BLaER1 treated with 17β-estradiol and CSF1 and Interleukin-3, amounts not matched to agents 10 nM and 100 nM (cell line): ENCODE results near the gene SH2D3C.

Experiments
- H3K27ac ChIP-seq, 11 experiments: shearing (Covaris generic); formaldehyde crosslinking; 2 replicates each; pipeline ENCODE4 v1.8.1; 2022
- H3K27me3 ChIP-seq, 11 experiments: shearing (Covaris generic); formaldehyde crosslinking; 2 replicates each; pipeline ENCODE4 v1.8.1; 2022
- H3K36me3 ChIP-seq, 11 experiments: shearing (Covaris generic); formaldehyde crosslinking; 2 replicates each; pipeline ENCODE4 v1.8.1; 2022
- H3K4me1 ChIP-seq, 10 experiments: shearing (Covaris generic); formaldehyde crosslinking; 2 replicates each; pipeline ENCODE4 v1.8.1; 2022
- H3K4me2 ChIP-seq, 11 experiments: shearing (Covaris generic); formaldehyde crosslinking; 2 replicates each; pipeline ENCODE4 v1.8.1; 2022
- H3K4me3 ChIP-seq, 10 experiments: shearing (Covaris generic); formaldehyde crosslinking; 2 replicates each; pipeline ENCODE4 v1.8.1; 2022
- H3K9ac ChIP-seq, 11 experiments: shearing (Covaris generic); formaldehyde crosslinking; 2 replicates each; pipeline ENCODE4 v1.8.1; 2022
- H3K9me3 ChIP-seq, 11 experiments: shearing (Covaris generic); formaldehyde crosslinking; replicated peaks in 1 of 11; 2 replicates each; pipeline ENCODE4 v1.8.1; 2022
- H4K20me1 ChIP-seq, 11 experiments: shearing (Covaris generic); formaldehyde crosslinking; 2 replicates each; pipeline ENCODE4 v1.8.1; 2022
- Cebpa-rat ChIP-seq, 11 experiments: shearing (Covaris generic); IDR thresholded peaks; 2 replicates each; pipeline ENCODE4 v1.8.1; 2022

Gene SH2D3C

DNA sequence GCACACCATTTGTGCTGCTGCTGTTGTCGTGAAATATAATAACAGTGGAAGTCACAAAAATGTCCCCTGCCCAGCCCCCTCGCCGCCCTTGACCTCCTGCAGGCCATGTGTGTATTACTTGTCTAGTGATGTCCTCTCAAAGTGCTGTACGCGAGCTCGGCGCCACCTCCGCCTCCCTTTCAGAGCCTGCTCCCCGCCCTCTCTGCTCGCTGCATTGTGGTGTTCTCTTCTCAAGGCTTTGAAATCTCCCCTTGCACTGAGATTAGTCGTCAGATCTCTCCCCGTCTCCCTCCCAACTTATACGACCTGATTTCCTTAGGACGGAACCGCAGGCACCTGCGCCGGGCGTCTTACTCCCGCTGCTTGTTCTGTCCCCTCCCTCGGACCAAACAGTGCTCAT, 86.4 kb downstream of the SH2D3C start:
- no peaks in the 10 kb centered on the region for H3K27me3 ChIP-seq
- H3K4me2 ChIP-seq: no peak overlapping the region
- H3K4me3 ChIP-seq: no peak overlapping the region
- H3K9ac ChIP-seq: no peak overlapping the region
- H3K9me3 ChIP-seq: peaks cover 0 to 14% (median 6%) of the 10 kb centered on the region in 11 experiments; a peak in 5 of 22 replicates
- peaks cover 18 to 79% (median 59%) of the 10 kb centered on the region in 11 experiments; a peak in 20 of 22 replicates for H3K36me3 ChIP-seq
- TF ChIP-seq Cebpa-rat (IDR thresholded peaks at IDR 0.05): no peak
- H3K4me1 ChIP-seq: no peaks in the 10 kb centered on the region
- no peaks in the 10 kb centered on the region; a peak in 1 of 22 replicates for H4K20me1 ChIP-seq
- H3K27ac ChIP-seq: no peak overlapping the region

DNA sequence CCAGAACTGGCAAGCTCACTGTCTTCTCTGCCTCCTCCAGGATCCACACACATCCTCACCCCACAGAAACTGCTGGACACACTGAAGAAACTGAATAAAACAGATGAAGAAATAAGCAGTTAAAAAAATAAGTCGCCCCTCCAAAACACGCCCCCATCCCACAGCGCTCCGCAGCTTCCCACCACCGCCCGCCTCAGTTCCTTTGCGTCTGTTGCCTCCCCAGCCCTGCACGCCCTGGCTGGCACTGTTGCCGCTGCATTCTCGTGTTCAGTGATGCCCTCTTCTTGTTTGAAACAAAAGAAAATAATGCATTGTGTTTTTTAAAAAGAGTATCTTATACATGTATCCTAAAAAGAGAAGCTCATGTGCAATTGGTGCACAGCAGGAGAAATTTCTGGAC, 87.7 kb downstream of the SH2D3C start:
- Histone ChIP-seq H3K4me2 (no peak overlapping the region), H3K27ac (no peak overlapping the region), H3K4me1 (no peaks in the 10 kb centered on the region), H3K4me3 (no peak overlapping the region), H4K20me1 (no peaks in the 10 kb centered on the region; a peak in 1 of 22 replicates), H3K9ac (no peak overlapping the region; a peak in 1 of 22 replicates), H3K9me3 (peaks cover 0 to 14% (median 6%) of the 10 kb centered on the region in 11 experiments; a peak in 5 of 22 replicates), H3K36me3 (peaks cover 18 to 91% (median 59%) of the 10 kb centered on the region in 11 experiments; a peak in 20 of 22 replicates), H3K27me3 (no peaks in the 10 kb centered on the region)
- no peak for TF ChIP-seq Cebpa-rat (IDR thresholded peaks at IDR 0.05)

DNA sequence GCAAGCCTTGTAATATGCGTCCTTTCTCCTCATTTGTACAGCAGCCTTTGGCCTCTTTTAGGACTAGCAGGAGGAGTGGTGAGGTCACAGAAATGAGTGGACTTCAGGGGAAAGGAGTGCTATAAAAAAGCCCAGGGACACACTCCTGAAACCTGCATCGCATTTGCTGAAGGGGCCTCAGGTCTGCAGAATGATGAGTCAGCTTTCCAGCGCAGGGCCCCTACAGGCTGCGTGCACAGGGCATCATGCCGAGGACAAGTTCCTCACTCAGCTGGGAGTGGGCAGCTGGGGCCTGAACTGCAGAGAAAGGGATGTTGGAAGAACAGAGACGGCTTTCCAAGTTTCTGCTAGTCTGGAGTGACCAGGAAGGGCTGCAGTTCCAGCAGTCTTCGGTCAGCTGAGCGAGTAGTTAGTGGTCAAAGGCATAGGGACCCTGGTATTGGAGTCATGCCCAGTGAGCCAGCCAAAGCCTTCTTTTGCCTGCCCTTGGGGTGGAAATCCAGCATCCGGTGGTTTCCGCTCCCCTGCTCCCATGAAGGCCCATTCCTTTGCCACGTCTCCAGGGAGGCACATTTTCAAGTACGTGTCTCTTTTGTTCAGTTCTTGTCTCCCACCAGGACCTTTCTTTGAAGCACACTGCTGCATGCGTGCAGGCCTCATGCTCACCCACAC, 89.0 kb downstream of the SH2D3C start:
- Histone ChIP-seq H3K27me3 (no peaks in the 10 kb centered on the region), H3K4me1 (no peaks in the 10 kb centered on the region), H3K9ac (no peak overlapping the region), H3K36me3 (peaks cover 15 to 90% (median 55%) of the 10 kb centered on the region in 11 experiments; a peak in 20 of 22 replicates), H3K27ac (no peak overlapping the region), H3K4me2 (no peak overlapping the region), H3K9me3 (peaks cover 0 to 14% (median 6%) of the 10 kb centered on the region in 11 experiments; a peak in 5 of 22 replicates), H3K4me3 (no peak overlapping the region), H4K20me1 (no peaks in the 10 kb centered on the region; a peak in 1 of 22 replicates)
- TF ChIP-seq Cebpa-rat (IDR thresholded peaks at IDR 0.05): no peak
